T47D (cell line): Measurements from ENCODE around the gene SOBP.

Experiments used
- DNase-seq, 2 experiments: peaks; one replicate each; pipeline versions ENCODE4 v3.0.0 to v3.0.0-alpha.2; 2011 to 2012; ENCODE audit warnings: low read depth in 1 of 2, low spot score in 1 of 2
- JUND ChIP-seq: IDR thresholded peaks from 2 replicates; pipeline ENCODE4 v1.6.1; 2012; ENCODE audit warnings: low read depth
- in situ Hi-C: cut with HindIII; loops from 2 replicates; pipeline ENCODE4 v1.10.0; 2016; ENCODE audit warnings: low sequenced_read_pairs, low pct_unique_long_range_greater_than_20kb

The SOBP gene

GRCh38 chr6:107613651-107614379 lies 123.9 kb downstream of the SOBP start:
- TF ChIP-seq JUND: no peak
- no peak for DNase-seq
- in situ Hi-C loops: no loop called here

DNA sequence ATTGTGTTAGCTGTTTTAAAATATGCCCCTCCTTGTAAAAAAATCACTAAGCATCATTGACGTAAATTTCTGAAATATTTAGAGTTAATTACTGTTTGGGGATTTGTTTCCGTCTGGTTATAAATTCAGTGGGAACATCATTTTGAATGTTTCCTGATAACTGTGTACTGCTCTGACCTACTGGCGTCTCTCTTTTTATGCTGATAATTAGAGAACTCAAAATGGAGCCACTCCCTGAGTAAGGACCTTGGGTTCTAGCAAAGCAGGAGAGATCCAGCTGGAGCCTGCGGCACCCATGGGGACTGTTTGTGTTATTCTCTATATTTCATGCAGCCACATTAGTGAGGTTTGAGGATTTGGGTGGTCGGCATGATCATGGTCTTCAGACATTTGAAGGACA lies 124.9 kb downstream of the SOBP start:
- in situ Hi-C loops: no loop called here

GRCh38 chr6:107616775-107617174 lies 126.9 kb downstream of the SOBP start:
- DNase-seq: no peak
- no peak for TF ChIP-seq JUND
- in situ Hi-C loops: no loop called here

More for the DNA sequence above, 124.9 kb downstream of the SOBP start:
- TF ChIP-seq JUND: no peak
- no peak for DNase-seq

DNA sequence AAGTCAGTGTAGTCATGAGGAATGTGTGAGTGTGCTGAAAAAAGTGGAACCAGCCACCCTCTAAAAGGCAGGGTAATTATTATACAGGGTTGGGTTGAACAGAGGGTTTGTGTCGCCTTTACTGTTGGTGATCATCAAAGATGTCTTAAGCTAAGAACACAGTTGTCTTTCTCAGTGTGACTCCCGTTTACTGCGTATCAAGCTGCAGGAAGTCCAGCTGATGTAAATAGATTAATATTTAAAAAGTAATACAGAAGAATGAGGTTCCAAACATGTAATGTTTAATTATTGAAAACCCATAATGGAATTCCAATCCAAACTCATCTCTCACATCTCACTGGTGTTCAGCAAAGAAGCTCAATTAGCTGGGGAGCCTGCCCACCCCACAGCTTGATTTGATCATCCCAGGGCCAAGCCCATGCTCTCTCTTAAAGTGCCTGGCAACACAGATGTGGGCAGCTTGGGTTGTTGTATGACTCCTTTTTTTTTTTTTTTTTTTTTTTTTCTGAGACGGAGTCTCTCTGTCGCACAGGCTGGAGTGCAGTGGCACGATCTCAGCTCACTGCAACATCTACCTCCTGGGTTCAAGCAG lies 127.5 kb downstream of the SOBP start:
- DNase-seq: no peak
- no peak for TF ChIP-seq JUND
- in situ Hi-C loops: no loop called here

DNA sequence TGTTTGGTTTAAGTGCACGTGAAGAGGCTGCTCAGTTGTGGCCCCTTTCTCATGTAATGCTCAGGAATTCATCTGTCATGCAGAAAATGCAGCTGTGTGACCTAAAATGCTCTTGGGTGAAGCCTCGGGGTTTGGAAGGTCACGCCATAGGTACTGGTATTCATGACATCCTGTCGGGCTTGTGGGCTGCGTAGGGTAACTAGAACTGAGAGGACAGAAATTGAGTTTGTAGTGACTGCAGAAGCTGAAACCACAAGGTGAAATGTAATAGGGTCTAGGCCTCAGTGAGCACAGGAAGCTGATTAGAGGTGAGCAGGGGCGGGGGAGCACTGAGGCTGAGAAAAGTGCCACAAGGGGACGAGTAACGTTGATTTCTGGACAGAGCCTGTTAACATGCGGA lies 128.8 kb downstream of the SOBP start:
- no peak for TF ChIP-seq JUND
- in situ Hi-C loops: no loop called here
- DNase-seq: no peak

DNA sequence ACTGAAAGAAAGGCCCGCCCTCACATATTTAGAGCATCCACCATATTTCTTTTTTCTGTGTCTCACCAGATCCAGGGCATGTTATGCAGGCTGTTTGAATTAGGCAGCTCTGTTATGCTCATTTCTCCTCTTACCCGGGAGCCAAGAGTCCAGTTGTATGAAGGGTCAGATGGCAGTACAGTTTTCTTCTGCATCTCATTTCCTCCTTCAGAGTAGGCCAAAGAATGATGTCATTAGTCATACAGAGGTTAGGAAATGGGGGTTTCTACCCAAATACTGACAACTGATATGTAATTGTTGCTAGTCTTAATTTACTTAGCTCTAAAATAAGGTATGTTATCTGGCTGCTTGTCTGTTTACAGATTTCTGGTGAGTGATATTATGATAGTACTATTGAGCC lies 130.8 kb downstream of the SOBP start:
- in situ Hi-C loops: no loop called here
- no peak for TF ChIP-seq JUND
- no peak for DNase-seq

- in situ Hi-C loops: no loop called here
- TF ChIP-seq JUND: no peak
- DNase-seq: no peak
Observed at GRCh38 chr6:107621229-107621937, 131.5 kb downstream of the SOBP start.

DNA sequence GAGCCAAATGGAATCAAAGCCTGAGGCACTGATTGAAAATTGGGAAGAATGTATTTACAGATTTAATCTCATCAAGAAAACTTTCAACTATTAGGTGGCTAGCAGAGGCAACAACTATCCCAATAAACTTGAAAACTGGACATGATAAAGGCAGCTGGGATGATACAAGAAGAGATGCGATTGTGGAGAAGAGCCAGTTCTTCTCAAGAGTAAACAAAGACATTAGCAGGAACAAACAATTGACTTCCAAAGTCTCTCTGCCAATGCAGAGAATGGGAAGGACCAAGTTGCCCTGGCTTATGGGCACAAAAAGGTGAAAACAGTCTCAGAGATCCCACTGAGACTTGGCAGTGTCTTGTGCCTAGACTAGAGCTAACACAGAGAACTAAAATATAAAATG lies 132.4 kb downstream of the SOBP start:
- no peak for TF ChIP-seq JUND
- DNase-seq: no peak
- in situ Hi-C loops: no loop called here

DNA sequence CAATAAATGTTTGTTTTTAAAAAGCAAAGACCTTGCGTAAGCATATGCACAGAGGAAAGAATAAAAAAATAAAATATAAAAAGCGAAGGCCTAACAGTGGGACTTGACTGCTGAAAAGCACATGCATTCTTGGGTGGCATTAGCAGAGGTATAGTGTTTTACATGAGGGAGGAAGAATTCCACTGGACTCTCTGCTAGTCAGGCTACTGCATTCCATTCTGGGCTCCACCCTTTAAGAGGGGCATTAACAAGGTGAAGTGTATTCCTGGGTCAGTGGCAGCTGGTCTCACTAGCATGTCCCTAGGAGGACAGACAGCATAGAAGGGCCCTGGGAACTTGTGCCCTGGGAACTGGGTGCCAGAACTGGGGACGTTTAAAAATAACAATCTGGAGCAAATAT lies 134.1 kb downstream of the SOBP start:
- DNase-seq: no peak
- in situ Hi-C loops: no loop called here
- no peak for TF ChIP-seq JUND

DNA sequence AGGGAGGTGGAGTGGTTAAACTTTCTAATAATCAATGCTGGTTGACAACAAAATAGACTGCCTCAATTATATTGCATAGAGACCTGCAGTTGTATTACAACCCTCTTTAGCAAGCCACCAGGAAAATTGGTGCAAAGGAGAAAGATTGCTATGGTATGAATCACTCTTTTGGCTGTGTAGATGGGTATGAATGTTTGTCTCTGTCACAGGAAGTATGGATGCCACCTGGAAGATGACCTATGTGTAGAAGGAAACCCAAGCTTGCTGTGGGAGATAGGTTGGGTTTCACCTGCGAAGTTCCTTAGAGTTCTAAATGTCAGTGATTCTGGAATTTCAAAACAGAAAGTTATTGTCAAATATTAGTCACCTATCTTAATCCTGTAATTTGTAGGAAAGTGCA lies 134.6 kb downstream of the SOBP start:
- DNase-seq: no peak
- in situ Hi-C loops: no loop called here
- TF ChIP-seq JUND: no peak

GRCh38 chr6:107625264-107625663 lies 135.3 kb downstream of the SOBP start:
- DNase-seq: no peak
- in situ Hi-C loops: no loop called here

DNA sequence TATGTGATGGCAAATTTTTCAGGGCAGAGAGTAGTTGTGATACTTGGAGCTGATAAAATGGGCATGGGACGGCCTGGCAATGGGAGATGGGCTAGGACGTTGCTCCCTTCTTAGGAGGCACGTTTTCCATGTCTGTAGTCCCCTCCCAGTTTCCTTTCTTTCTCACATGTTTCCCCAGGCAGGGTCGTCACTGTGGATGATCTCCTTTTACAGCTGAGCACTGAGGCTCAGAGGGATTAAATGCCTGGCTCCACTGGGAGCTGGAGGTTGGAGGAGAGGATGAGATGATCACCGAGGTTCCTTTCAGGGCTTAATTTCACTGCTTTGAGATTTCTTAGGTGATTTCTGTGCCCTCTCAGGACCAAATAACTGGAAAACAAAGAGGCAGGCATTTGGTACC lies 136.7 kb downstream of the SOBP start:
- no peak for TF ChIP-seq JUND
- no peak for DNase-seq
- in situ Hi-C loops: no loop called here

More at GRCh38 chr6:107625264-107625663, 135.3 kb downstream of the SOBP start:
- no peak for TF ChIP-seq JUND

- no peak for DNase-seq
- no peak for TF ChIP-seq JUND
- in situ Hi-C loops: no loop called here
Observed at GRCh38 chr6:107627969-107628368, 138.1 kb downstream of the SOBP start.
